Measurements from ENCODE around the gene AHDC1. TPM values are rescaled to one million over a fixed set of nuclear protein-coding genes. Genes with fewer than 3 reads are reported as not detected.

The AHDC1 gene
- total and polyA plus RNA-seq, 2 of the 13 experiments (the other 11 are each of a cell fraction or from before 2014, with no cell fraction given): 1.0 to 2.7 TPM

DNA sequence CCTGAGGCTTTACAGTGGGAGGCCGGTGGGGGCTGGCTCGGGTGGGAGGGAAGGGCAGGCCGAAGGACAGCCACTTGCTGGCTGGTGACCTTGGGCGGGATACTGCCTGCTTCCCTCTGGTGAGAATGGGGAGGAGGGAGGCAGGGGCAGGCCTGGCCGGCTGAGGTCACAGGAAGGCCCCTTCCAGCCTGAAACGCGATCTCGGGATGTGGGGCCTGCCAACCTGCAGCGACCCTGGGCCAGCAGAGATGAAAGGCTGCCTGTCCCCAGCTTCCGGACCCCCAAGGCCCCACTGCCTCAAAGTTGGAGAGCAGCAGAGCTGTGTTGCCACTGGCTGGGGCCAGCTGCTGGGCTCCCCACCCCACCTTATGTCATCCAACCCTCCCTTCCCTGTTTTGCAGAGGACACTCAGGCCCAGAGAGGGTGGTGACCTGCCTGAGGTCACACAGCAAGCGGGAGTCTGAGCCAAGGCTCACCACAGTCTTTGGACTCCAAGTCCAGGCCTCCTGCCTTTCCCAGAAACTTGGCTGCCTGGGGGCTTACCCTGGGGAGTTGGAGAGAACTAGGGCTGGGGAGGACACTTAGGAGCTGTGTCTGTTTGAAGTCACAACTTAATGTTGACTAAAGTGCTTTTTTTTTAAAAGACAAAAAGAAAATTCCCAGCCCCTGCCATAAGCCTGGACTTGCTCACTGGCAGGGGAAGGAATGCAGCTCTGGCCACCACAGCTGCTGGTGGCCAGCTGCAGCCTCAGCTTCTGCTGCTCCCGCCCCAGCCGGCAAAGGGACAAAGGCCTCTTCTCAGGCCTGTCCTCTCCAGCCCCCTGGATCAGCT lies 99.1 kb downstream of the AHDC1 start (continued):
- TF ChIP-seq, protein P1, sequence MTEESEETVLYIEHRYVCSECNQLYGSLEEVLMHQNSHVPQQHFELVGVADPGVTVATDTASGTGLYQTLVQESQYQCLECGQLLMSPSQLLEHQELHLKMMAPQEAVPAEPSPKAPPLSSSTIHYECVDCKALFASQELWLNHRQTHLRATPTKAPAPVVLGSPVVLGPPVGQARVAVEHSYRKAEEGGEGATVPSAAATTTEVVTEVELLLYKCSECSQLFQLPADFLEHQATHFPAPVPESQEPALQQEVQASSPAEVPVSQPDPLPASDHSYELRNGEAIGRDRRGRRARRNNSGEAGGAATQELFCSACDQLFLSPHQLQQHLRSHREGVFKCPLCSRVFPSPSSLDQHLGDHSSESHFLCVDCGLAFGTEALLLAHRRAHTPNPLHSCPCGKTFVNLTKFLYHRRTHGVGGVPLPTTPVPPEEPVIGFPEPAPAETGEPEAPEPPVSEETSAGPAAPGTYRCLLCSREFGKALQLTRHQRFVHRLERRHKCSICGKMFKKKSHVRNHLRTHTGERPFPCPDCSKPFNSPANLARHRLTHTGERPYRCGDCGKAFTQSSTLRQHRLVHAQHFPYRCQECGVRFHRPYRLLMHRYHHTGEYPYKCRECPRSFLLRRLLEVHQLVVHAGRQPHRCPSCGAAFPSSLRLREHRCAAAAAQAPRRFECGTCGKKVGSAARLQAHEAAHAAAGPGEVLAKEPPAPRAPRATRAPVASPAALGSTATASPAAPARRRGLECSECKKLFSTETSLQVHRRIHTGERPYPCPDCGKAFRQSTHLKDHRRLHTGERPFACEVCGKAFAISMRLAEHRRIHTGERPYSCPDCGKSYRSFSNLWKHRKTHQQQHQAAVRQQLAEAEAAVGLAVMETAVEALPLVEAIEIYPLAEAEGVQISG (CRISPR knock-in tag; IDR thresholded peaks at IDR 0.05): peak; percentile 62; the same call in 1 of the 2 replicates
- peak; percentile 68; the same call in 1 of the 2 replicates for TF ChIP-seq ISL2 (CRISPR knock-in tag; IDR thresholded peaks at IDR 0.05)
- no peak for TF ChIP-seq SRF (IDR thresholded peaks at IDR 0.05; ENCODE audit: low read depth, low read length)
- no peak for TF ChIP-seq FOXM1 (CRISPR knock-in tag; IDR thresholded peaks at IDR 0.05)
- peak in 1 of 2 experiments; percentile 38; a peak in 1 of 4 replicates for TF ChIP-seq POLR2A (IDR thresholded peaks at IDR 0.05; ENCODE audit: insufficient read depth in 1 of 2, low read depth in 2 of 2, low read length in 2 of 2)
- peak; percentile 18; the same call in 1 of the 2 replicates for TF ChIP-seq ZNF772 (CRISPR knock-in tag; IDR thresholded peaks at IDR 0.05)
- TF ChIP-seq CREB1 (IDR thresholded peaks at IDR 0.05): no peak
- peak; percentile 71 for TF ChIP-seq CREB1 (CRISPR knock-in tag; IDR thresholded peaks at IDR 0.05)
- TF ChIP-seq ZNF354B (CRISPR knock-in tag; IDR thresholded peaks at IDR 0.05): no peak
- no peak for TF ChIP-seq ARHGAP35 (CRISPR knock-in tag; IDR thresholded peaks at IDR 0.05; ENCODE audit: borderline replicate concordance)
- peak; percentile 77; the same call in 1 of the 2 replicates for TF ChIP-seq ZNF670 (CRISPR knock-in tag; IDR thresholded peaks at IDR 0.05; ENCODE audit: borderline replicate concordance)
- peak; percentile 87 for TF ChIP-seq ZNF816 (CRISPR knock-in tag; IDR thresholded peaks at IDR 0.05; ENCODE audit: borderline replicate concordance)
- TF ChIP-seq MAFK (conservative IDR thresholded peaks at IDR 0.05 in 1 of 2, IDR thresholded peaks at IDR 0.05 in 1 of 2; ENCODE audit: low read length in 2 of 2): no peak; a peak in 1 of 4 replicates
- TF ChIP-seq, protein P2, sequence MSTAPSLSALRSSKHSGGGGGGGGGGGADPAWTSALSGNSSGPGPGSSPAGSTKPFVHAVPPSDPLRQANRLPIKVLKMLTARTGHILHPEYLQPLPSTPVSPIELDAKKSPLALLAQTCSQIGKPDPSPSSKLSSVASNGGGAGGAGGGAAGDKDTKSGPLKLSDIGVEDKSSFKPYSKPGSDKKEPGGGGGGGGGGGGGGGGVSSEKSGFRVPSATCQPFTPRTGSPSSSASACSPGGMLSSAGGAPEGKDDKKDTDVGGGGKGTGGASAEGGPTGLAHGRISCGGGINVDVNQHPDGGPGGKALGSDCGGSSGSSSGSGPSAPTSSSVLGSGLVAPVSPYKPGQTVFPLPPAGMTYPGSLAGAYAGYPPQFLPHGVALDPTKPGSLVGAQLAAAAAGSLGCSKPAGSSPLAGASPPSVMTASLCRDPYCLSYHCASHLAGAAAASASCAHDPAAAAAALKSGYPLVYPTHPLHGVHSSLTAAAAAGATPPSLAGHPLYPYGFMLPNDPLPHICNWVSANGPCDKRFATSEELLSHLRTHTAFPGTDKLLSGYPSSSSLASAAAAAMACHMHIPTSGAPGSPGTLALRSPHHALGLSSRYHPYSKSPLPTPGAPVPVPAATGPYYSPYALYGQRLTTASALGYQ (CRISPR knock-in tag; IDR thresholded peaks at IDR 0.05): peak; percentile 71; the same call in 1 of the 2 replicates
- no peak for TF ChIP-seq NFE2 (CRISPR knock-in tag; IDR thresholded peaks at IDR 0.05)
- peak; percentile 21; the same call in 1 of the 2 replicates for TF ChIP-seq SNAPC2 (CRISPR knock-in tag; IDR thresholded peaks at IDR 0.05)
- peak; percentile 81; the same call in 1 of the 2 replicates for TF ChIP-seq ZNF788 (CRISPR knock-in tag; IDR thresholded peaks at IDR 0.05; ENCODE audit: borderline replicate concordance)
- TF ChIP-seq, protein P3, sequence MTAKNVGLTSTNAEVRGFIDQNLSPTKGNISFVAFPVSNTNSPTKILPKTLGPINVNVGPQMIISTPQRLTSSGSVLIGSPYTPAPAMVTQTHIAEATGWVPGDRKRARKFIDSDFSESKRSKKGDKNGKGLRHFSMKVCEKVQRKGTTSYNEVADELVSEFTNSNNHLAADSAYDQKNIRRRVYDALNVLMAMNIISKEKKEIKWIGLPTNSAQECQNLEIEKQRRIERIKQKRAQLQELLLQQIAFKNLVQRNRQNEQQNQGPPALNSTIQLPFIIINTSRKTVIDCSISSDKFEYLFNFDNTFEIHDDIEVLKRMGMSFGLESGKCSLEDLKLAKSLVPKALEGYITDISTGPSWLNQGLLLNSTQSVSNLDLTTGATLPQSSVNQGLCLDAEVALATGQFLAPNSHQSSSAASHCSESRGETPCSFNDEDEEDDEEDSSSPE (CRISPR knock-in tag; IDR thresholded peaks at IDR 0.05): 0 out of 2 replicates have a peak, but pooled peaks have one; percentile 49
- 0 out of 2 replicates have a peak, but pooled peaks have one; percentile 9 for TF ChIP-seq RFX3 (CRISPR knock-in tag; IDR thresholded peaks at IDR 0.05)
- peak; percentile 85 for TF ChIP-seq ZFX (CRISPR knock-in tag; IDR thresholded peaks at IDR 0.05; ENCODE audit: low read depth)
- TF ChIP-seq, protein P4, sequence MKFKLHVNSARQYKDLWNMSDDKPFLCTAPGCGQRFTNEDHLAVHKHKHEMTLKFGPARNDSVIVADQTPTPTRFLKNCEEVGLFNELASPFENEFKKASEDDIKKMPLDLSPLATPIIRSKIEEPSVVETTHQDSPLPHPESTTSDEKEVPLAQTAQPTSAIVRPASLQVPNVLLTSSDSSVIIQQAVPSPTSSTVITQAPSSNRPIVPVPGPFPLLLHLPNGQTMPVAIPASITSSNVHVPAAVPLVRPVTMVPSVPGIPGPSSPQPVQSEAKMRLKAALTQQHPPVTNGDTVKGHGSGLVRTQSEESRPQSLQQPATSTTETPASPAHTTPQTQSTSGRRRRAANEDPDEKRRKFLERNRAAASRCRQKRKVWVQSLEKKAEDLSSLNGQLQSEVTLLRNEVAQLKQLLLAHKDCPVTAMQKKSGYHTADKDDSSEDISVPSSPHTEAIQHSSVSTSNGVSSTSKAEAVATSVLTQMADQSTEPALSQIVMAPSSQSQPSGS (CRISPR knock-in tag; IDR thresholded peaks at IDR 0.05): no peak; the same call in 1 of the 2 replicates
- peak; percentile 94 for TF ChIP-seq SALL1 (CRISPR knock-in tag; IDR thresholded peaks at IDR 0.05)
- peak; percentile 55; the same call in 1 of the 2 replicates for TF ChIP-seq BCL6 (CRISPR knock-in tag; IDR thresholded peaks at IDR 0.05)

Measured in HepG2 (cell line).